HG02981 (cell line): ENCODE measurements around the gene KCP.

ENCODE experiments used
- ATAC-seq: cut with Tn5 transposase; IDR thresholded peaks from one replicate; pipeline ENCODE4 v1.9.1; 2021; ENCODE audit warnings: mild to moderate bottlenecking, moderate library complexity; ENCODE audit not compliant: unreplicated experiment

The KCP gene

DNA sequence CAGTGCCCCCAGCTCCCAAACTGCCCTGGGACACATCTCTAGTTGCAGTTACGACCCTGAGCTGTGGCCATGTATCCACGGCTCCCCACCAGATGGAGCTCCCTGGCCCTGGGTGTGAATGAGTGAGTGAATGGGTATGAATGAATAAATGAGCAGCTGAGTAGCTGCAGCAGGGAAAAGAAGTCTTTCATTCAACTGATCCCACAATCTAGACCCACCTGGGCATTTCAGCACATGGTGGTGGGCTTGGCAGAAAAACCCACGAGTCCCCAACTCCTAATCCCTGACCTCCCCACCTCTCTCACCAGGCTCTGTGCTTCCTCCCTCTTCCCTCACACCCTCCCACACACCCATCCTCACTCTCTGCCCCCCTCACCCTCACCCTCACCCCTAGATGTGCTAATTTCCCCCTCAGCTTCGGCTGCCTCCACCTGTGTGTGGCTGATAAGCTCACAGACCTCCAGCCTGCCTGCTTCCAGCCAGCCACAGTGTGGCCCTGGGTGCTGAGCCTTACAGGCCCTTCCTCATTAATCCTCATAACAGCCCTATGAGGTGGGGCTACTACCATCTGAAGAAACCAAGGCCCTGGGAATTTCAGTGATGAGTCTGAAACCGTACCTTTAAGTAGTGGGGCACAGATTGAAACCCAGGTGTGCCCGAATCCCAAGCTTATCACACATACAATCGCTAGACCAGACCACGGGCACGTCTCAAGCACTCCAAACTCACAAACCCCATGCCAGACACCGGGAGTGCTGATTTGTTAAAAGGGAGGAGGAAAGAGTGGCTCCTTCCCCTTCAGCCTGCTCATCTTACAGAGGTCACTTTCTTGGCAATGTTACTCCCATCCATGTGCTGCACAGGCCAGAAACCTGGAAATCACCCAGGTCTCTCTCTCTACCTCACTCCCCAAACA, 50.1 kb downstream of the KCP start:
- no peak for ATAC-seq

DNA sequence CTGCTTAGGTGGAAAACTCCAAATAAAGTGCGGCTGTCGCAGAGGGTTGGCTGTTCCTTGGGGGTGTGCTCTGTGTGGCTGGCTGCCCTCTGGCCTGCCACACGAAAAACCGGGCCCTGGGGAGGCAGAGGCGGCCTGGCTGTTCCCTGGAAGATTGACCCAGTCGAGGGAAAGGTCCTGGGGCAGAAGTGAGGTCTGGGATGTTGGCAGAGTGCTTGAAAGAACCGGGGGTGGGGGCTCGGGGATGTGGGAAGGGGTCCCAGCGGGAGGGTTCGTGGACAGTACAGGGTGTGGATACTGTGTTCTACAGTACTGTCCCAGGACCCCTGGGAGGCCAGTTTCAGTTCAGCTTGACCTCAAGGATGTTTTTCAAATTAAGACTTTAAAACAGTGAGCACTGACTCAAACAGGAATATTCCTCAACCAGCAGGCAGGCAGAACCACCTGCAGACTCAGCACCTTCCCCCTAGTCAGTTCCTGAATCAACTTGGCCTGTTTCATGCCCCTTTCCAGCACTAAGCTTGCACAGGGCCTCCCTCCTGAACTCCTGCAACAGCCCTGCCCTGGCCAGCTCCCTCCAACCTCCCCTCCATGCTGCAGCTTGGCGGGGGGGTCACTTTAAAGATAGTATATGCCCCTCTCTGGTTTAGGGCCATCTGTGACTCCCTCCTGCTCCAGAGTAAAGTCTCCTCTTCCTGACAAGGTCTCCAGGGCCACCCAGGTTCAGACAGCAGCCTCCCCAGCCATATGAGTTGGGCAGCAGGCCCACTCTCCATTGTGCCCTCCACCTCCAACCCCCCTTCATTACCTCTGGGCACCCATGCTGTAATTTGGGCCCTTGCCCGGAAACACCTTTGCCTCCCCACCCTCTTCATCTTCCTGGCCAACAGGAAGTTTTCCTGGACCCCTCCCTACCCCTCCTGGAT, 51.0 kb downstream of the KCP start:
- no peak for ATAC-seq

DNA sequence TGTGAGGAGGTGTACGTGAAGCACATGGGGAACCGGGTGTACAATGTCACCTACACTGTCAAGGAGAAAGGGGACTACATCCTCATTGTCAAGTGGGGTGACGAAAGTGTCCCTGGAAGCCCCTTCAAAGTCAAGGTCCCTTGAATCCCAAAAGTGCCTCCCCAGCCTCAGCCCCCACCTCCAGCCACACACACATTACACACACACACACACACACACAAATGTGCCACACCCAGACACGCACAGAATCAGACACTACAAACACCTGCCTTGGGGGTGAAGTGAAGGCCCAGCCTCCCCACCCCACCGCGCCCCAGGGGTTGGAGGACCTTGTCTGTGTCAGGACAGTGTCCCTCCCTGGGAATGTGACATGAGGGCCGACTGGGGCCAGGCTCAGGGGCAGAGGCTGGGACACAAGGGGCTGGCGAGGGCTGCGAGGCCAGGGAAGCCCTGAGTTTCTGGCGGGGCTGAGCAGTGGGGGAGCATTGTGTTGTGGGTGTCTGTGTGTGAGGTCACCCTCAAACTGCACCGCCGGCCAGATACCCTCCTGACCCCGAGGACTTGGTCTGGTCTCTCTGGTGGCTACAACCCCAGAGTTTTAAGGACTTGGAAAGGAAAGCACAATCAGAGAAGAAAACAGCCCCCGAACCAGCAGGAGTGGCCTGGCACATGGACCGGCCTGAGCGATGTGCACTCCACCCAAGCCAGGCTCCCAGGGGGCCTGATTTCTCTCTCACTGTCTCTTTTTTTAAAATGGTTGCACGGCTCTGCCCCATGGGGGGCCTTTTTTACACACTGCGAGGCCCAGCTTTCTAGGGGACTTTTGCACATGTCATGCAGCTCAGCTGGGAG, 51.9 kb downstream of the KCP start:
- no peak for ATAC-seq

DNA sequence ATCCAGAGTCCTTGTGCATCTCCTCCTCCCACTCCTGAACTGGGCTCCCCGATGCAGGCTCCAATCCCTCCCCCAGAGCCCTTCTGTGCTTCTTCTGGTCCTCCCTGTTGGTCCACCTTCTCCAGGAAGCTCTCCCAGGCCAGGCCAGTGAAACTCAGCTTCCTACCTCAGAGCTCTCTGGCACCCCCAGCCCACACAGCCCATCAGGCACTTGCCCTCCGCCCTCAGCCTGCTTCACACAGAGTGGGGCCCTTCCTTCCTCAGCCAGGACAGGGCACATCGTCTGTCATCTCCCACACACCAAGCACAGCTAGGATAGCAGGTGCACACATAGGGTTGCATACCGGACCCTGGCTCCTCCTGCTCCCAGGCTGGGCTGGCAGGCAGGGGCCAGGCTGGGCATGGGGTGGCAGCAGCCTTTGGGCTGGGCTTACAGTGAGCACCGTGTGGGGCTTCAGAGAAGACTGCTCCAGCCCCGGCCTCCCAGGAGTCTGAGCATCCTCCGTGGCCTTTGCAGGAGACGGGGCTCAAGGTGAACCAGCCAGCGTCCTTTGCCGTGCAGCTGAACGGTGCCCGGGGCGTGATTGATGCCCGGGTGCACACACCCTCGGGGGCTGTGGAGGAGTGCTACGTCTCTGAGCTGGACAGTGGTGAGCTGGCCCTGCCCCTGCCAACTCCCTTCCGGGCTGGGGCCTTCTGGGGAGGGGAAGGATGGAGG, 54.3 kb downstream of the KCP start:
- ATAC-seq: no peak

DNA sequence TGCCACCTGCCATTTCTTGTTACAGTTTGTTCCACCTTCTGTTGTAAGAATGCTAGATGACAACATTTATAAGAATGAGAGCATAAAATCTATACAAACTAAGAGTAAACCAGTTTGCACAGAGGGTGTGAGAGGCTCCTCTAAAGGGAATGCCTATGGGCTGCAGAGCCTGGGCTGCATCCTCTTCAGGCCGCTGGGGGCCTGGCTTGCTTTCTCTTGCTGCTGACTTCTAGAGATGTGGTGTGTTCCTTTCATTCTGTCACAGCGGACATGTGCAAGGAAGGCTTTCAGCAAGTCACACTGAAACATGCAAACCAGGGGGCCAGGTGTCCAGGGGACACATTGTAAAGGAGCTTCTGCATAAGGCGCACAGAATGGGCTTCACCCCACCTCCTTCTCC, 55.0 kb downstream of the KCP start:
- no peak for ATAC-seq

DNA sequence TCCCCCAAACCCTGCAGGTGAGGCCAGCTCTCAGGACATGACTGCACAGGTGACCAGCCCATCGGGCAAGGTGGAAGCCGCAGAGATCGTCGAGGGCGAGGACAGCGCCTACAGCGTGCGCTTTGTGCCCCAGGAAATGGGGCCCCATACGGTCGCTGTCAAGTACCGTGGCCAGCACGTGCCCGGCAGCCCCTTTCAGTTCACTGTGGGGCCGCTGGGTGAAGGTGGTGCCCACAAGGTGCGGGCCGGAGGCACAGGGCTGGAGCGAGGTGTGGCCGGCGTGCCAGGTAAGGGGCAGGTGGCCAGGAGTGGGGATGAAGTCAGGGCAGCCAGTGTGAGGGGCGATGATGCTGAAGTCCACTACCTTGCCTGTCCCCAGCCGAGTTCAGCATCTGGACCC, 56.1 kb downstream of the KCP start:
- no peak for ATAC-seq

DNA sequence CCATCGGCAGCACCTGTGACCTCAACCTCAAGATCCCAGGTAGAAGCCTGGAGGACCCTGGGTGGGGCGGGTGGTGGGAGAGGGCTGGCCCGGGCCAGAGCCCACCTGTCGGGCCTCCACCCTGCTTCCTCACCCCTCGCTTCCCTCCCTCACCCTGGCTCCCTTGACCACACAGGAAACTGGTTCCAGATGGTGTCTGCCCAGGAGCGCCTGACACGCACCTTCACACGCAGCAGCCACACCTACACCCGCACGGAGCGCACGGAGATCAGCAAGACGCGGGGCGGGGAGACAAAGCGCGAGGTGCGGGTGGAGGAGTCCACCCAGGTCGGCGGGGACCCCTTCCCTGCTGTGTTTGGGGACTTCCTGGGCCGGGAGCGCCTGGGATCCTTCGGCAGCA, 56.7 kb downstream of the KCP start:
- no peak for ATAC-seq

DNA sequence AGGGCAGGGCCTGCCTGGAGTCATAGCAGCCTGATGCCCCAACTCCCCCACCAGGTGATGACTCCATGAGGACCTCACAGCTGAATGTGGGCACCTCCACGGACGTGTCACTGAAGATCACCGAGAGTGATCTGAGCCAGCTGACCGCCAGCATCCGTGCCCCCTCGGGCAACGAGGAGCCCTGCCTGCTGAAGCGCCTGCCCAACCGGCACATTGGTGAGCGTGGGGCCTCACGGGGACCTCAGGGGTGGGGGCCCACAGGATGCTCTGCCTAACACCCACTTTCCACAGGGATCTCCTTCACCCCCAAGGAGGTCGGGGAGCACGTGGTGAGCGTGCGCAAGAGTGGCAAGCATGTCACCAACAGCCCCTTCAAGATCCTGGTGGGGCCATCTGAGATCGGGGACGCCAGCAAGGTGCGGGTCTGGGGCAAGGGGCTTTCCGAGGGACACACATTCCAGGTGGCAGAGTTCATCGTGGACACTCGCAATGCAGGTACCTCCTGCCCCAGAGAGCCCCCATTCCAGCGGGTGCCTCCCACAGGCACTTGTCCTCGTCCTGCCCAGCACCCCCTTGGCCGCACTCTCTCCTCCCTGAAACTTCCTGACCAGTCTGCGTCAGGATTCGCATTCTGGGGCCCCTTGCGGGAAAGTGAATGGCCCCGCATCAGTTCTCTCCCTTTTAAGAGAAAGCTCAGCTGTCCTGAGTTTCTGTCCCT, 57.8 kb downstream of the KCP start:
- no peak for ATAC-seq

DNA sequence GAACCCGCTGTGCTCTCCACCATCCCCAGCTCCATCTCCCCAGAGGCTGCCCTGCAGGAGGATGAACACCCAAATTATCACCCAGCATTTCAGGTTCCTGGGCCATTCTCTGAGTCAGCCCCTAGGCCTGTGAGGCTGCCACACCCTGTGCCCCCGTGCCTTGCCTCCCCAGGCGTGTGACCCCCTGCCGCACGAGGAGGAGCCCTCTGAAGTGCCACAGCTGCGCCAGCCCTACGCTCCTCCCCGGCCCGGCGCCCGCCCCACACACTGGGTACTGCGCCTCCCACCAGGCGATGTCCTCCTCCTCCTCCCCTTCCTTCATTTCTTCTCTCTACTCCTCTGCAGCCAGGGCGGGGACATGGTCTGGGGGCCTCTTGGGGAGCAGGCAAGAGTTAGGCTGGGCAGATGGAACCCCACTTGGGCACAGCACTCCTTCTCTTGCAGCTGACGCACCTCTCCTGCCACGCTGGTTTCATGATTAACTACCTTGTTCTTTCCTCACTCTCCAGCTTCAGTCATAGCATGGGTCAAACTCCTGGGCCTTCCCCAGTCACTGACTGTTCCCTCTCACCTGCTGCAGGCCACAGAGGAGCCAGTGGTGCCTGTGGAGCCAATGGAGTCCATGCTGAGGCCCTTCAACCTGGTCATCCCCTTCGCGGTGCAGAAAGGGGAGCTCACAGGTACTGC, 60.6 kb downstream of the KCP start:
- ATAC-seq: no peak

DNA sequence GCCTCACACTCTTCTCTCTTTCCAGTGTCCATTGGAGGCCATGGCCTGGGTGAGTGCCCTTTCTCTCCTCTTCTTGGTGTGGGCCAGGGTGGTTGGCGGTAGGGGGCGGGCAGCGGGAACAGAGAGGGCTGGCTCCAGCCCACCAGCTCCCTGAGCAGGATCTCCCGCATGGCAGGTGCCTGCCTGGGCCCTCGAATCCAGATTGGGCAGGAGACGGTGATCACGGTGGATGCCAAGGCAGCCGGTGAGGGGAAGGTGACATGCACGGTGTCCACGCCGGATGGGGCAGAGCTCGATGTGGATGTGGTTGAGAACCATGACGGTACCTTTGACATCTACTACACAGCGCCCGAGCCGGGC, 61.4 kb downstream of the KCP start:
- ATAC-seq: no peak

DNA sequence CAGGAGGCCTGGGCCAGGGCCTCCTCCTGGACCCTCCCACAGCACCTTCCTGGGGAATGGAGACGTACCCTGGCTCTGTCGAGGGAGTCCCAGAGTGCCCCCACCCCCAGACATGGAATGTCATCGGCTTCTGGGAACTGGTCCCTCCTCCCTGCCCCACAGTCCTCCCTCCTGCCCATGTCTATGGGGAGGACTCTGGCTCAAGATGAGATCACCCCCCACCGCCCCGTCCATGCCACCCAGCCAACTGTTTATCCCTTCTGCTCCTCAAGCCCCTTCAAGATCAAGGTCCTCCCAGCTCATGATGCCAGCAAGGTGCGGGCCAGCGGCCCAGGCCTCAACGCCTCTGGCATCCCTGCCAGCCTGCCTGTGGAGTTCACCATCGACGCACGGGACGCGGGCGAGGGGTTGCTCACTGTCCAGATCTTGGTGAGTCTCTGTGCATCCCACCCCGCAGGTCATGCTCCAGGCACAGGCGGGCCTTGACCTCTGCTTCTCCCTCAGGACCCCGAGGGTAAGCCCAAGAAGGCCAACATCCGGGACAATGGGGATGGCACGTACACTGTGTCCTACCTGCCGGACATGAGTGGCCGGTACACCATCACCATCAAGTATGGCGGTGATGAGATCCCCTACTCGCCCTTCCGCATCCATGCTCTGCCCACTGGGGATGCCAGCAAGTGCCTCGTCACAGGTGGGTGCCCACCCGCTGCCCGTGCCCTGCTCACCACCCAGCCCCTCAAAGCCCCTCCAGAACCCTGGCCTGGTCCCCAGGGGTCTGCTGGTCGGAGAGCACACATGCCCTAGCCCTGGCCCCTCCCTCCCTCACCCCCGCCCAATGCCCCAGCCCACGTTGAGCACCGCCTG, 62.0 kb downstream of the KCP start:
- ATAC-seq: no peak

DNA sequence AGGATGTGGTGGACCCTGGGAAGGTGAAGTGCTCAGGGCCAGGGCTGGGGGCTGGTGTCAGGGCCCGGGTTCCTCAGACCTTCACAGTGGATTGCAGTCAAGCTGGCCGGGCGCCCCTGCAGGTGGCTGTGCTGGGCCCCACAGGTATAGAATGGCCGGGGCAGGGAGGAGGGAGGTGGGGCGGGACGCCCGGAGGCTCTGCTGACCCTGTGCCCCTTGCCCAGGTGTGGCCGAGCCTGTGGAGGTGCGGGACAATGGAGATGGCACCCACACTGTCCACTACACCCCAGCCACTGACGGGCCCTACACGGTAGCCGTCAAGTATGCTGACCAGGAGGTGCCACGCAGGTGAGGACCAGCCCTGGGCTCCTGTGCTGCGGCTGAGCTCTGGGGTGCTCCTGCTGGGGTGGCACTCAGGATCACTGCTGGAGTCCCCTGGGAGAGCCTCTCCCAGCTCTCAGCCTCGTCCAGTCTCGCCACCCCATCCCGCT, 62.7 kb downstream of the KCP start:
- ATAC-seq: no peak

DNA sequence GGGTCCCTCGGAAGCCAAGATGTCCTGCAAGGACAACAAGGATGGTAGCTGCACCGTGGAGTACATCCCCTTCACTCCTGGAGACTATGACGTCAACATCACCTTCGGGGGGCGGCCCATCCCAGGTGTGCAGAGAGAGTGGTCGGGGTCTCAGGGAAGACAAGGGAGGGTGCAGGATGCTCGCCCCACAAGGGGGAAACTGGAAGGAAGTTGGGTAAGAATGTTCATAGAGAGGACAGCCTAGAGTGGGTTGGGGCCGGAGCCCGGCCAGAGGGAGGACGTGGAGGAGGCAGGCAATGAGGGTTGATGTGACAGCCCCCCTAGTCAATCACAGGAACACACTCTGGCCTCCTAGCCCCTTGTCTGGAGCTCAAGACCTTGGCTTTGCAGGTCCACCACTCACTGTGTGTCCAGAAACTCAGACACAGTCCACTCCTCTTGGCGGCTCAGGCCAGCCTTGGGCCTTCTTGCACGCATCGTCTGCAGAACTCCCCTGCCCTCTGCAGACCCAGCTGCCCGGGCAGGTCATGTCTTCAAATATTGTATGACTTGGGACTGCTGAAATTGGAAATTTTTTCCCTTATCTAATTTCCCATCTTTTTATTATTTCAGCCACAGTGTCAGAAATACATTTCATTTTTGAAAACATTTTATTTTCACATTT, 63.6 kb downstream of the KCP start:
- ATAC-seq: no peak

DNA sequence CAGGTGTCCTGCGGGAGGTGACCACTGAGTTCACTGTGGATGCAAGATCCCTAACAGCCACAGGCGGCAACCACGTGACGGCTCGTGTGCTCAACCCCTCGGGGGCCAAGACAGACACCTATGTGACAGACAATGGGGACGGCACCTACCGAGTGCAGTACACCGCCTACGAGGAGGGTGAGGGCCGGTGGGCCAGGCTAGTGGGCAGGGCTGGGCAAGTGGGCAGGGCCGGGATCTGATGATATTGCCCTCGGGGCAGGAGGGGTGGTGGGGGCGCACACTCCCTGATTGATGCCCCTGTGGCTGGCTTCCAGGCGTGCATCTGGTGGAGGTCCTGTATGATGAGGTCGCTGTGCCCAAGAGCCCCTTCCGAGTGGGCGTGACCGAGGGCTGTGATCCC, 64.5 kb downstream of the KCP start:
- ATAC-seq: no peak

DNA sequence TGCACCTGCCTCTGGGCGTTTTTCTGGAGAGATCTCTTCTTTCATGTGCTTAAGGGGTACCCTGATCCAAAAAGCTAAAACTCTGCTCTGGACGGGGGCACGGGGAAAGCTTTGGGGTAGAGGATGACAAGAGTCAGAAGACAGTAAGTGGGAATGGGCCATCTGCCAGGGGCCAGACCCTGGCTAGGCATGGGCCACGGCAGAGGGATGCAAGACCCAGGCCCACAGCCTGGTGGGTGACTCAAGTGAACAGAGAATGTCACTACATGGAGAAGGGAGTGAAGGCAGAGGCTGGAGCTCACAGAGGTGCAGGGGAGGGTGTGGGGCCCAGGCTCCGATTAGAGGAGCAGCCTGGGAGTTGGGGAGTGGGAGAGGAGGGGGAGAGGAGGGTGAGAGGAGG, 65.0 kb downstream of the KCP start:
- no peak for ATAC-seq

DNA sequence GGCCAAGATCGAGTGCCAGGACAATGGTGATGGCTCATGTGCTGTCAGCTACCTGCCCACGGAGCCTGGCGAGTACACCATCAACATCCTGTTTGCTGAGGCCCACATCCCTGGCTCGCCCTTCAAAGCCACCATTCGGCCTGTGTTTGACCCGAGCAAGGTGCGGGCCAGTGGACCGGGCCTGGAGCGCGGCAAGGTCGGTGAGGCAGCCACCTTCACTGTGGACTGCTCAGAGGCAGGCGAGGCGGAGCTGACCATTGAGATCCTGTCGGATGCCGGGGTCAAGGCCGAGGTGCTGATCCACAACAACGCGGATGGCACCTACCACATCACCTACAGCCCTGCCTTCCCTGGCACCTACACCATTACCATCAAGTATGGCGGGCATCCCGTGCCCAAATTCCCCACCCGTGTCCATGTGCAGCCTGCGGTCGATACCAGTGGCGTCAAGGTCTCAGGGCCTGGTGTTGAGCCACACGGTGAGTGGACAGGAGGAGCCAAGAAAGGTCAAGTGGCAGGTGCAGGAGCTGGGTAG, 65.7 kb downstream of the KCP start:
- no peak for ATAC-seq

DNA sequence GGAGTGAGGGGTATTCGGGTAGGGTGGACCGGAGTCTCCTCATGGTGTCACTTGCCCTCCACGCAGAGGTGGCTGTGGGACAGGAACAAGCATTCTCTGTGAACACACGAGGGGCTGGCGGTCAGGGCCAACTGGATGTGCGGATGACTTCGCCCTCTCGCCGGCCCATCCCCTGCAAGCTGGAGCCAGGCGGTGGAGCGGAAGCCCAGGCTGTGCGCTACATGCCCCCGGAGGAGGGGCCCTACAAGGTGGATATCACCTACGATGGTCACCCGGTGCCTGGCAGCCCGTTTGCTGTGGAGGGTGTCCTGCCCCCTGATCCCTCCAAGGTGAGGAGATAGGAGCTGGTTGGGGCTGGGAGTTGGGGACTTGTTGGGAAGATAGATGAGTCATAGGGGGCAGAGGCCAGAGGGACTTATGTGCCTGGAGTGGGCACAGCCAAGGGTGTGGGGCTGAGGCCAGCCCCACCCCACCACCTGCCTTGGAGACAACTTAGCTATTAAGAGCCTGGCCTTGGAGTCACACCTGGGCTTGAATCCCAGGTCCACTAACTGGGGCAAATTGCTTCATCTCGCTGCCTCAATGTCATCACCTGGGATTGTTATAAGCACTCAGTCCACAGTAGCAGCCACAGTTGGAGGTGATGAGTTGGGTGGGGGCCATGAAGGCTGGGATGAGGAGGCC, 66.4 kb downstream of the KCP start:
- ATAC-seq: no peak
